ELF-1 (cell line): ENCODE measurements around the gene ZFAND3.
A peak's percentile ranks its signal among the peaks of the same experiment; 100 is the strongest.

Source experiments
- DNase-seq: peaks from one replicate; pipeline ENCODE4 v3.0.0-alpha.2; 2016; ENCODE audit warnings: low read depth, low spot score

The ZFAND3 gene, protein sequence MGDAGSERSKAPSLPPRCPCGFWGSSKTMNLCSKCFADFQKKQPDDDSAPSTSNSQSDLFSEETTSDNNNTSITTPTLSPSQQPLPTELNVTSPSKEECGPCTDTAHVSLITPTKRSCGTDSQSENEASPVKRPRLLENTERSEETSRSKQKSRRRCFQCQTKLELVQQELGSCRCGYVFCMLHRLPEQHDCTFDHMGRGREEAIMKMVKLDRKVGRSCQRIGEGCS

GRCh38 chr6:37819177-37819801 lies at the start of gene ZFAND3:
Gene ZFAND3, plus strand, starts transcription at chr6:37819727. Its CDS starts 219 bp downstream, at chr6:37819946.
- DNase-seq = peak; percentile 98

DNA sequence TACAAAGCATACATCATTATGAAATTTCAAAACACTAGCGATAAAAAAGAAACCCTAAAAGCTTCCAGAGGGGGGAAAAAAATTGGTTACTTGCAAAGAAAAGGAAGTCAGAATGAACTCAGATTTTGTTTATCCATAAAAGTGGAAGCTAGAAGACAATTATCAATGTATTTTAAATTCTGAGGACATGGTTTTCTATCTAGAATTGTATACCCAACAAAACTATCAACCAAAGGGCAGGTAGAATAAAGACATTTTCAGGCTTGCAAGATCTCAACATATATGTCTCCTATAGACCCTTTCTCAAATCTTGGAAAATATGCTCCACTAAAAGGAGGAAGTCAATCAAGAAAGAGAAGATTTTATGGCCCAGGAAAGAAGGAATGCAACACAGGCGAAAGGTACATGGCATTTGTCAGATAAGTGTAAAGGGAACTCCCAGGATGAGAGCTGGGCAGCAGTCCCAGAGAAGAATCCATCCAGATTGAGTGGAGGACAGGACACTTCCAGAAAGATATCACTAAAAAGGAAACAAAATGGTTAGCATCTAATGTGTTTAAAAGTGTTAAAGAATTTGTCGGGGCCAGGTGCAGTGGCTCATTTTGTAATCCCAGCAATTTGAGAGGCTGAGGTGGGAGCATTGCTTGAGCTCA lies 45.4 kb upstream of the ZFAND3 start:
- DNase-seq = no peak

DNA sequence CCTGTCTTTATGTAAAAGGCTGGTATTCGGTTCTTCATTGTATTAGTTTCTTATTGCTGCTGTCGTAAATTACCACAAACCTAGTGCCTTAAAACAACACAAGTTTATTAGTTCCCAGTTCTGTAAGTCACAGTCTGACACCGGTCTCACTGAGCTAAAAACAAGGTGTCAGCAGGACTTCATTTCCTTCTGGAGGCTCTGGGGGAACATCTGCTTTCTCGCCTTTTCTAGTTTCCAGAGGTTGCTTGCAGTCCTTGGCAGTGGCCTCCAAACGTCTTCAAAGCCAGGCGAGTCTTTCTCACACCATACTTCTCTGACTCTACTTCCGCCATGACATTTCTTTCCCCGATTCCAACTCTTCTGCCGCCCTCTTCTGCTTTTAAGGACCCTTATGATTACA lies 43.0 kb upstream of the ZFAND3 start:
- no peak for DNase-seq

- DNase-seq = peak; percentile 31
These were observed 42.2 kb upstream of the ZFAND3 start for GRCh38 chr6:37777272-37777834.

DNA sequence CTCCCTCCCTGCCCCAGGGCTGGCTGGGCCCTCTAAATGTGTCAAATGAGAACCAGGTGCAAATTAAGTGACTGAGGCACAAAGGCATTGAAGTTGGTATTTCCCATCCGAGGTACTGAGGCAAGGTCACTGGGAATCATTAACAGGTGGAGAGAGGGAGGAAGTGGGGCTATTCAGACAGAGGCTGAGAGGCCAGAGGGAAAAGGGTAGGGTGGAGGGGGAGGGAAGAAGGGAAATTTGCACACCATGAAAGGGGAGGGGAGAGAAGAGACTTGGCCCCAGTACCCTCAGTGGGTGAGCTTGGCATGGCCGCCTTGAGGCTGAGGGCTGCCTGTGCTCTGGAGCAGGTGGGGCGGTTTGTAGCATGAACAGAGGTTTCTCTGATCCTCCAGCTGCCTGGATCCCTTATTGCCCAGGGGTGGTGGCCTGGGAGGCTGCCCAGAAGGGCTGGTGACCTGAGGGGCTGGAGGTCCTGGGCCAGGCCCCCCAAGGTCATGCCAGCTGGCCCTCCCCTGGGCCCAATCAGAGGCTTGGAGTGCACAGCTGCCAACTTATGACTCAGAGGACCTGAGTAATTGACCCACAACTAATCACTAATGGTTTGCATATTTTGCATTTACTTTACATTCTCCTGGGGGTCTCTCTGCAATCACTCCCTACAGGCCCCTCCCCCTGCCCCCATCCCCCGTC lies 40.3 kb upstream of the ZFAND3 start:
- no peak for DNase-seq

GRCh38 chr6:37779902-37780628 lies 39.5 kb upstream of the ZFAND3 start:
- DNase-seq = peak; percentile 36

- DNase-seq = no peak
These were observed 37.7 kb upstream of the ZFAND3 start for GRCh38 chr6:37781788-37782187.

DNA sequence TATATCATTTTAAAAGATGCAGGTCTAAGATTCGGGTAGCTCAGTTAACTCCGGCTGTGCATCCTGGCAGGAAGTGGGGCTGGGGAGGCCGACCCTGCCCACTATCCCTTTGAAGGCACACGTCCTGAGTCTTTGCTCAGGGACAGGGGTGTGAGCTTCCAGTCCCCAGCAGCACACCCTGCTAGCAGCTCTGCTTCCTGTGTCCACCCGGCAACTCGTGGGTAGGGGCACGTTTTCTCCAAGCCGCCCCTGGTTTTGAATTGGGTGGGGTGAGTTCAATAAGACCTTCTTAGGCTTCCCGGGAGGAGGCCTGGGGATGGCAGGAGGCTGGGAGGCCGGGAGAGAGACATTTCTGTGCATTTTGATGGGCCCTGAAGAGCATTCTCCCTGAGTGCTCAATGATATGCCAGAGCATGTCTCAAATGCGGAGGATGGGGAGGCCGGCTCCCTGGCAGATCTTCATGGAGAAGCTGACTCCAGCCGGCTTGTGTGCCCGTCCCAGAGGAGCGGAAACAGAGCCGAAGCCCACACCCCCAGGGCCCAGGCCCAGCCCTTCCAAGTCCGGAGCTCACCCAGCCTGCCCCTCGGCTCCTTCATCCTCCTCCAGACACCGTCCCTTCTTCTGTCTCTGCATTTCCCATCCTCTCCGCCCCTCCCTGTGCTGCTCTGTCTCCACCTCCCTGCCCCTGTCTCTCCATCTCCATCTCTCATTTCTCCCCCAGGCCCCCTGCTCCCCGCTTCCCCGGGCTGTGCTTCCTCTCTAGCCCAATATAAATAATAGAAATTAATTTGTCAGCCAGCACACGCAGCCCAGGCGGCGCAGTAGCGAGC lies 36.3 kb upstream of the ZFAND3 start:
- DNase-seq = peak; percentile 79

DNA sequence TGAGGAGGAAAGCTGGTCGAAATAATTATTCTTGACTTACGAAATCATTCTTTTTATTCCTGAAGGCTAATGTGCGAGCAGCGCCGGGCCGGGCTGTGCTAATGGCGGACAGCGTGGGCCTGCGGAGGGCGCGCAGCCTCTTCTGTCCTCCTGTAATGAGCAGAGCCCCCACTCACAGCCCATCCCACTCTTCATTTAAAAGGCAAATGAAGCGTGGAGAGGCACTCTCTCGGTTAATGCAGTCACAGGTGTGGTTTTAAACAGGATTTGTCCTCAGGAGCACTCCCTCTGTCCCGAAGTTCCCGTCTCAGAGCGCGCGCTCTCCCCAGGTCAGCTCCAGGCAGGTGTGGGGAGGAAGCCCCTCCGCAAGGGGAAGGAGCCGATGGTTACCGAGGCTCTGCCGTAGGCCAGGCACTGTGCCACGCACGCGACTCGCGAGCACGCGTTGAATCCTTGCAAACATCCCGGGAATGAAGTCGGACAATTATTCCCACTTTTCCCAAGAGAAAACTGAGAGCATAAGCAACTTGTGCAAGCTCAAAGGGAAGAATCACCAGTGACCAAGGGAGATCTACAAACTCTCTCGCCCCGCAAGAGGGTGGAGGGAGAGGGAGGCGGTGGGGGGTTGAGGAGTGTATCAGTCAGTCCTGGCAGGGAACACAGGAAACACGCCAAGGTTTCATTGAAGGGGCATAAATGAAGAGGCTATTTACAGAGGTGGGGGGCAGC lies 35.5 kb upstream of the ZFAND3 start:
- DNase-seq = peak; percentile 58

DNA sequence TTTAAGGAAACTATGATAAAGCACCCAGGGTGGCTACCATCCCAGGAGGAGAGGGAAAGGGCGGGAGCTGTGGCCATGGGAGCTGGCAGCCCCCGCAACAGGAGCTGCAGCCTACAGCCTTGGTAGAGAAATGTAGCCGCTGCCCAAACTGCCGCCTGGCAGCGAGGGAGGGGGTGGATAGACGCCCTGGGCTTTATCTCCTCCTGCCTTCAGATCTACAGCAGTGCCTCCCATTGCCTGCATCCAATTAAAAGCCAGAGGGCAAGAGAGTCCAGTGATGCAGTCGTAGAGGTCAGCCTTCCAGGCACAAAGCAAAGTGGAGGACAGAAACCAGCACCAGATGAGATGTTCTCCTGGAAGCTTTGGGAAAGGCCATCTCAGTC lies 35.0 kb upstream of the ZFAND3 start:
- DNase-seq = peak; percentile 49

- DNase-seq = peak; percentile 46
These were observed 34.4 kb upstream of the ZFAND3 start for GRCh38 chr6:37785002-37785662.

DNA sequence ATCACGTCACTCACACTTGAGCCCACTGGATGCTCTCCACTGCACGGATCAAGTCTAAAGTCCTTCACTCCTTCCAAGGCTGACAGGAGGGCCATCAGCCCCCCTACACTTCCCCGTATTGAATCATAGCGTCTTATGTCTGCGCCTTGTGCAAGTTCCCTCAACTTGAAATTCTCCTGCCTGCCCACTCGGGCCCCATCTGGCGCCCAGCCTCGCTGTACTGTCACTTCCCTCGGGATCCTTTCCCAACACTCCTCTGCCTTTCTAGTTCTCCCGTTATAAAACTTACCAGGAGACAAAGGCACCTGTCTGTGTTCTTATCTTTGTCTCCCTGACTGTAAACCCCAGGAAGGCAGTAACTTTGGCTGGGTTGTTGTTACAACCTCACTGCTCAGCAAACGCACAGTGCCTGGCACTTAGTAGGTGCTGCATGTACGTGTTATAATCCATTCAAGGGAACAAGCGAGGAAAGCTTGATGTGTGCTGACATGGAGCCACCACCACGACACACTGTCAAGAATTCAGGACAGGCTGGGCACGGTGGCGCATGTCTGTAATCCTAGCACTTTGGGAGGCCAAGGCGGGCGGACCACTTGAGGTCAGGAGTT lies 33.8 kb upstream of the ZFAND3 start:
- no peak for DNase-seq

GRCh38 chr6:37787216-37787615 lies 32.3 kb upstream of the ZFAND3 start:
- DNase-seq = no peak

- peak; percentile 45 for DNase-seq
These were observed 31.3 kb upstream of the ZFAND3 start for GRCh38 chr6:37788259-37788658.

- DNase-seq = peak; percentile 98
These were observed 28.2 kb upstream of the ZFAND3 start for GRCh38 chr6:37791156-37791919.

DNA sequence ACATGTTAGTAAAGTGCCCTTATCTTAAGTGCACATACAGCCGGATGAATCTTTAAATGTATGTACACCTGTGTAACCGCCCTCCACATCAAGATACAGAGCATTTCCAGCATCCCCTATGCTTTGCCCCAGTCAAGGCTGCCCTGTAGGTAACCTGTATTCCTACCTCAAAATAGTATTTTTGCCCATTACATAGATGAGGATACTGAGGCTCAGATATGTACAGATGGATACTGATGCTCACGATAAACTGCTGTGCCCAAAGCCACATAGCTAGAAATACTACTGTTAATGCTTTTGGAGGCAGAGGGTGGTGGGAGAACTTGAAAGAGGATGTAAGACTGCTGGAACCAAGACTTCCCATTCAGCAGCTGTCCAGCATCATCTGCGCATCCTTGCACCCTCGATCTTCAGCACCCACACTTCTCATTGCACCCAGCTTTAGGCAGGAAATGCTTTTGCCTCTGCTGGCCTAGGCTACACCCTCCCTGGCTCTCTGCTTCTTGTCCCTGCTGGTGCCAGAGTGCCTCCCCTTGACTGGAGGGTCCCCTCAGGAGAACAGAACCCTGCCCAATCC lies 27.0 kb upstream of the ZFAND3 start:
- no peak for DNase-seq

DNA sequence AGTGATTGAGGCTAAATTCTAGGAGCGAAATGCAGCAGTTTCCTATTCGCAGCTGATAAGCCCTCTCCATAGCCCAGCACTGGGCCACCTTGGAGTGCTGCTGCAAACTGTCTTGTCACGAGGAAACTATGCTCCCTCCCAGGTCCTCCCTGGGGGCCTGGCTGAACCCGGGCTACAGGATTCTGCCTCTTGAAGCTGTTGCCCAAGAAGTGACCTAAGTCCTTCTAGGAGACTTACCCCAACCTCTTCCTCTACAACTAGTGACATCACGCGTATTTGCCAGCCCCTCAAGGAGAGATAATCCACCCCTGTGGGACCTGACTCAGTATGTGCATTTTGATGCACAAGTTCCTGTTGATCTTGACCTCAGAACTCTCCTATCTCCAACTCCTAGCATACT lies 26.5 kb upstream of the ZFAND3 start:
- DNase-seq = no peak

DNA sequence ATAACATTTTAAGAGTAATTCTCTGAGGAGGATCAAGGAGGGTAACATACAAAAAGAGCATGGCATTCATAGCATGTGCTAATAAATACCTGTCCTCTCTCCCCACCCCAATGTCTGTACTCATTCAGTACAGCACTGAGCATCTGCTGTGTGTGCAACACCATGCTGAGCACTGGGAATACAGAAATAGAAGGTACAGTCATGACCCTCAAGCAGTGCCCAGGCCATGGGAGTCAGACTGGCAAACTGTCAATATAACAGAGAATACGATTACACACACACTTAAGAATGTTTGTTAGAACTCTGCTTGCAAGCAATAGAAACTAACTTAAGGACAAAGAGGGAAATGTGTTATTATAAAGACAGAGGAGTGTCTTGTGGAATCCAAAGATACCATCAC lies 24.7 kb upstream of the ZFAND3 start:
- DNase-seq = no peak
